WTC11 (cell line): ENCODE results near the gene STK16. TPM values are rescaled to one million over a fixed set of nuclear protein-coding genes. Genes with fewer than 3 reads are reported as not detected.

Experiments used
- ATAC-seq: fragments of 200-7000 bp; cut with Tn5 transposase; 2 replicates; pipeline ENCODE4 v1.10.0; 2021; ENCODE audit warnings: mild to moderate bottlenecking, moderate library complexity
- CTCF ChIA-PET: fragments of 300-600 bp; sonication (Branson Sonifier 250); formaldehyde crosslinking; loops from one replicate; lab custom pipeline; 2021; ENCODE audit warnings: antibody characterized with exemption; lab: Charles Lee
- POLR2A ChIA-PET: fragments of 350-600 bp; sonication (Branson Sonifier 250); formaldehyde crosslinking; loops from one replicate; lab custom pipeline; 2021; ENCODE audit warnings: antibody characterized with exemption; lab: Charles Lee
- DNase-seq: peaks from one replicate; pipeline ENCODE4 v3.0.0; 2021; ENCODE audit warnings: low spot score
- H3K27ac Mint-ChIP-seq: 2 replicates; pipeline ENCODE4 v1.8.0; 2021; ENCODE audit warnings: mixed read lengths
- H3K27me3 Mint-ChIP-seq: 2 replicates; pipeline ENCODE4 v1.8.0; 2021; ENCODE audit warnings: low read depth, mild to moderate bottlenecking, moderate library complexity, mixed read lengths
- H3K36me3 Mint-ChIP-seq: 2 replicates; pipeline ENCODE4 v1.8.0; 2021; ENCODE audit warnings: mixed read lengths
- H3K4me1 Mint-ChIP-seq: 2 replicates; pipeline ENCODE4 v1.8.0; 2022; ENCODE audit warnings: mixed read lengths
- H3K4me3 Mint-ChIP-seq: 2 replicates; pipeline ENCODE4 v1.8.0; 2021; ENCODE audit warnings: mild to moderate bottlenecking, moderate library complexity, mixed read lengths
- H3K9me3 Mint-ChIP-seq: 2 replicates; pipeline ENCODE4 v1.8.0; 2021; ENCODE audit warnings: mixed read lengths
- ATF1 ChIP-seq: sonication (generic); formaldehyde crosslinking; IDR thresholded peaks from 2 replicates; pipeline ENCODE4 v1.8.1; 2023; ENCODE audit warnings: mild to moderate bottlenecking, moderate library complexity, missing genetic modification reagents
- EMX1 ChIP-seq: fragments of 250-450 bp; sonication (Bioruptor Pico); IDR thresholded peaks from 2 replicates; pipeline ENCODE4 v1.8.0; 2021; ENCODE audit warnings: mild to moderate bottlenecking
- ESRRA ChIP-seq: sonication (generic); formaldehyde crosslinking; IDR thresholded peaks from 2 replicates; pipeline ENCODE4 v1.8.1; 2022; ENCODE audit warnings: mild to moderate bottlenecking, missing genetic modification reagents, borderline replicate concordance
- ETV6 ChIP-seq: sonication (generic); formaldehyde crosslinking; IDR thresholded peaks from 2 replicates; pipeline ENCODE4 v1.8.1; 2022; ENCODE audit warnings: mild to moderate bottlenecking, missing genetic modification reagents
- HMGA2 ChIP-seq: fragments of 250-450 bp; sonication (Bioruptor Pico); IDR thresholded peaks from 2 replicates; pipeline ENCODE4 v1.4.0; 2021; ENCODE audit warnings: mild to moderate bottlenecking, moderate library complexity
- KAT7 ChIP-seq: sonication (generic); formaldehyde crosslinking; IDR thresholded peaks from 2 replicates; pipeline ENCODE4 v1.8.1; 2023; ENCODE audit warnings: missing genetic modification reagents, mild to moderate bottlenecking, borderline replicate concordance
- NFE2L1 ChIP-seq: sonication (generic); formaldehyde crosslinking; IDR thresholded peaks from 2 replicates; pipeline ENCODE4 v1.8.1; 2023; ENCODE audit warnings: missing genetic modification reagents
- RELA ChIP-seq: sonication (generic); formaldehyde crosslinking; IDR thresholded peaks from 2 replicates; pipeline ENCODE4 v1.8.1; 2022; ENCODE audit warnings: missing genetic modification reagents, mild to moderate bottlenecking, borderline replicate concordance
- RORB ChIP-seq: fragments of 250-450 bp; sonication (Bioruptor Pico); IDR thresholded peaks from 2 replicates; pipeline ENCODE4 v1.9.0; 2021; ENCODE audit warnings: mild to moderate bottlenecking
- USF1 ChIP-seq: sonication (generic); formaldehyde crosslinking; IDR thresholded peaks from 2 replicates; pipeline ENCODE4 v1.8.0; 2022; ENCODE audit warnings: mild to moderate bottlenecking, missing genetic modification reagents
- ZNF219 ChIP-seq: sonication (generic); formaldehyde crosslinking; IDR thresholded peaks from 2 replicates; pipeline ENCODE4 v1.8.0; 2023; ENCODE audit warnings: missing genetic modification reagents, mild to moderate bottlenecking, borderline replicate concordance
- ZNF232 ChIP-seq: sonication (generic); formaldehyde crosslinking; IDR thresholded peaks from 2 replicates; pipeline ENCODE4 v1.8.0; 2022; ENCODE audit warnings: mild to moderate bottlenecking, missing genetic modification reagents
- ZNF317 ChIP-seq: sonication (generic); formaldehyde crosslinking; IDR thresholded peaks from 2 replicates; pipeline ENCODE4 v1.8.1; 2023; ENCODE audit warnings: low read depth, mild to moderate bottlenecking, moderate library complexity, missing genetic modification reagents, borderline replicate concordance
- ZNF416 ChIP-seq: fragments of 250-450 bp; sonication (Bioruptor Pico); IDR thresholded peaks from 2 replicates; pipeline ENCODE4 v1.9.0; 2021; ENCODE audit warnings: mild to moderate bottlenecking, inconsistent platforms
- total RNA-seq: library from RNA; stranded (reverse); gene quantifications from 3 replicates; pipeline ENCODE4 v1.2.3, GENCODE V29; 2021
- TF ChIP-seq, protein P1 (sequence below): sonication (generic); formaldehyde crosslinking; IDR thresholded peaks from 2 replicates; pipeline ENCODE4 v1.8.0; 2022; ENCODE audit warnings: mild to moderate bottlenecking, missing genetic modification reagents
- TF ChIP-seq, protein P2 (sequence below): fragments of 250-450 bp; sonication (Bioruptor Pico); IDR thresholded peaks from 2 replicates; pipeline ENCODE4 v1.9.0; 2021; ENCODE audit warnings: mild to moderate bottlenecking, borderline replicate concordance
- TF ChIP-seq, protein P3 (sequence below): fragments of 250-450 bp; sonication (Bioruptor Pico); IDR thresholded peaks from 2 replicates; pipeline ENCODE4 v1.8.0; 2021; ENCODE audit warnings: mild to moderate bottlenecking

The STK16 gene
- total RNA-seq, 1 experiment from 2014 or later = 27.5 TPM

DNA sequence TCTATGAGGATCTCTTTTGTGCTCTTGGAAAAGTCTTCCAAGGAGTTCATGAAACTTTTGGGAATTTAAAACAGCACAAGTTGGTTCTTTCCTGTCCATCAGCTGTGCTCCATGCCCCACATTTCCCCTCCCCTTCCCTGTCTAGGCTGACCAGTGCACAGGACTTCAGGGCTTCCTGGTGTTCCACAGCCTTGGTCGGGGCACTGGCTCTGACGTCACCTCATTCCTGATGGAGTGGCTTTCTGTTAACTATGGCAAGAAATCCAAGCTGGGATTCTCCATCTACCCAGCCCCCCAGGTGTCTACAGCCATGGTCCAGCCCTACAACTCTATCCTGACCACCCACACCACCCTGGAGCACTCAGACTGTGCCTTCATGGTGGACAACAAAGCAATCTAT is 25.7 kb downstream of the STK16 start:
- H3K4me3 Mint-ChIP-seq = no peak overlapping the region
- ATAC-seq (no peak), DNase-seq (no peak)
- TF ChIP-seq EMX1 (CRISPR knock-in tag) (no peak), ZNF416 (no peak), ETV6 (CRISPR knock-in tag) (no peak), ESRRA (CRISPR knock-in tag) (no peak), KAT7 (CRISPR knock-in tag) (no peak), ATF1 (no peak), USF1 (CRISPR knock-in tag) (no peak), RORB (CRISPR knock-in tag) (no peak), ZNF232 (no peak), ZNF317 (CRISPR knock-in tag) (no peak)
- TF ChIP-seq, protein P1, sequence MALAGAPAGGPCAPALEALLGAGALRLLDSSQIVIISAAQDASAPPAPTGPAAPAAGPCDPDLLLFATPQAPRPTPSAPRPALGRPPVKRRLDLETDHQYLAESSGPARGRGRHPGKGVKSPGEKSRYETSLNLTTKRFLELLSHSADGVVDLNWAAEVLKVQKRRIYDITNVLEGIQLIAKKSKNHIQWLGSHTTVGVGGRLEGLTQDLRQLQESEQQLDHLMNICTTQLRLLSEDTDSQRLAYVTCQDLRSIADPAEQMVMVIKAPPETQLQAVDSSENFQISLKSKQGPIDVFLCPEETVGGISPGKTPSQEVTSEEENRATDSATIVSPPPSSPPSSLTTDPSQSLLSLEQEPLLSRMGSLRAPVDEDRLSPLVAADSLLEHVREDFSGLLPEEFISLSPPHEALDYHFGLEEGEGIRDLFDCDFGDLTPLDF = no peak
- TF ChIP-seq, protein P2, sequence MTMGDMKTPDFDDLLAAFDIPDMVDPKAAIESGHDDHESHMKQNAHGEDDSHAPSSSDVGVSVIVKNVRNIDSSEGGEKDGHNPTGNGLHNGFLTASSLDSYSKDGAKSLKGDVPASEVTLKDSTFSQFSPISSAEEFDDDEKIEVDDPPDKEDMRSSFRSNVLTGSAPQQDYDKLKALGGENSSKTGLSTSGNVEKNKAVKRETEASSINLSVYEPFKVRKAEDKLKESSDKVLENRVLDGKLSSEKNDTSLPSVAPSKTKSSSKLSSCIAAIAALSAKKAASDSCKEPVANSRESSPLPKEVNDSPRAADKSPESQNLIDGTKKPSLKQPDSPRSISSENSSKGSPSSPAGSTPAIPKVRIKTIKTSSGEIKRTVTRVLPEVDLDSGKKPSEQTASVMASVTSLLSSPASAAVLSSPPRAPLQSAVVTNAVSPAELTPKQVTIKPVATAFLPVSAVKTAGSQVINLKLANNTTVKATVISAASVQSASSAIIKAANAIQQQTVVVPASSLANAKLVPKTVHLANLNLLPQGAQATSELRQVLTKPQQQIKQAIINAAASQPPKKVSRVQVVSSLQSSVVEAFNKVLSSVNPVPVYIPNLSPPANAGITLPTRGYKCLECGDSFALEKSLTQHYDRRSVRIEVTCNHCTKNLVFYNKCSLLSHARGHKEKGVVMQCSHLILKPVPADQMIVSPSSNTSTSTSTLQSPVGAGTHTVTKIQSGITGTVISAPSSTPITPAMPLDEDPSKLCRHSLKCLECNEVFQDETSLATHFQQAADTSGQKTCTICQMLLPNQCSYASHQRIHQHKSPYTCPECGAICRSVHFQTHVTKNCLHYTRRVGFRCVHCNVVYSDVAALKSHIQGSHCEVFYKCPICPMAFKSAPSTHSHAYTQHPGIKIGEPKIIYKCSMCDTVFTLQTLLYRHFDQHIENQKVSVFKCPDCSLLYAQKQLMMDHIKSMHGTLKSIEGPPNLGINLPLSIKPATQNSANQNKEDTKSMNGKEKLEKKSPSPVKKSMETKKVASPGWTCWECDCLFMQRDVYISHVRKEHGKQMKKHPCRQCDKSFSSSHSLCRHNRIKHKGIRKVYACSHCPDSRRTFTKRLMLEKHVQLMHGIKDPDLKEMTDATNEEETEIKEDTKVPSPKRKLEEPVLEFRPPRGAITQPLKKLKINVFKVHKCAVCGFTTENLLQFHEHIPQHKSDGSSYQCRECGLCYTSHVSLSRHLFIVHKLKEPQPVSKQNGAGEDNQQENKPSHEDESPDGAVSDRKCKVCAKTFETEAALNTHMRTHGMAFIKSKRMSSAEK (CRISPR knock-in tag) = no peak
- H3K4me1 Mint-ChIP-seq = peaks cover 8% of the 10 kb centered on the region
- H3K27ac Mint-ChIP-seq = no peak overlapping the region
- POLR2A ChIA-PET = no interaction called here
- no peaks in the 10 kb centered on the region for H3K9me3 Mint-ChIP-seq
- CTCF ChIA-PET = interaction anchor here (1.2 to 1.6 kb wide), 2 partner anchors 8 to 241 kb away, joined by 3 to 5 read pairs; partner anchors contain the start of gene DNAJB2
- peaks cover 38% of the 10 kb centered on the region for H3K27me3 Mint-ChIP-seq
- H3K36me3 Mint-ChIP-seq = no peaks in the 10 kb centered on the region

GRCh38 chr2:219272356-219272755 is 27.1 kb downstream of the STK16 start:
- H3K4me1 Mint-ChIP-seq = peaks cover 13% of the 10 kb centered on the region
- TF ChIP-seq RELA (CRISPR knock-in tag) = no peak
- no peak for TF ChIP-seq HMGA2 (CRISPR knock-in tag)
- TF ChIP-seq NFE2L1 (CRISPR knock-in tag) = no peak
- TF ChIP-seq, protein P3, sequence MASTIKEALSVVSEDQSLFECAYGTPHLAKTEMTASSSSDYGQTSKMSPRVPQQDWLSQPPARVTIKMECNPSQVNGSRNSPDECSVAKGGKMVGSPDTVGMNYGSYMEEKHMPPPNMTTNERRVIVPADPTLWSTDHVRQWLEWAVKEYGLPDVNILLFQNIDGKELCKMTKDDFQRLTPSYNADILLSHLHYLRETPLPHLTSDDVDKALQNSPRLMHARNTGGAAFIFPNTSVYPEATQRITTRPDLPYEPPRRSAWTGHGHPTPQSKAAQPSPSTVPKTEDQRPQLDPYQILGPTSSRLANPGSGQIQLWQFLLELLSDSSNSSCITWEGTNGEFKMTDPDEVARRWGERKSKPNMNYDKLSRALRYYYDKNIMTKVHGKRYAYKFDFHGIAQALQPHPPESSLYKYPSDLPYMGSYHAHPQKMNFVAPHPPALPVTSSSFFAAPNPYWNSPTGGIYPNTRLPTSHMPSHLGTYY (CRISPR knock-in tag) = no peak
- TF ChIP-seq ZNF219 = no peak
- TF ChIP-seq, protein P2 (CRISPR knock-in tag) = no peak
- TF ChIP-seq, all 79 proteins: peak for 0
- Mint-ChIP-seq H3K27me3 (peaks cover 39% of the 10 kb centered on the region), H3K27ac (no peak overlapping the region), H3K36me3 (no peaks in the 10 kb centered on the region), H3K4me3 (no peak overlapping the region), H3K9me3 (no peaks in the 10 kb centered on the region)
- DNase-seq (no peak), ATAC-seq (no peak)
- ChIA-PET POLR2A (no interaction called here), CTCF (no interaction called here)
